Measurements from ENCODE around the gene AP1G2.

The AP1G2 gene

GRCh38 chr14:23532658-23533057 is 34.9 kb downstream of the AP1G2 start:
- TF ChIP-seq ZFX (IDR thresholded peaks at IDR 0.05; ENCODE audit: borderline replicate concordance) (no peak), CTCF (IDR thresholded peaks at IDR 0.05) (no peak)
- no peak overlapping the region for H3K27ac ChIP-seq

GRCh38 chr14:23531391-23531790 is 36.2 kb downstream of the AP1G2 start:
- TF ChIP-seq ZFX (IDR thresholded peaks at IDR 0.05; ENCODE audit: borderline replicate concordance), result no peak
- TF ChIP-seq CTCF (IDR thresholded peaks at IDR 0.05), result no peak
- no peak overlapping the region for H3K27ac ChIP-seq

- no peak overlapping the region for H3K27ac ChIP-seq
- TF ChIP-seq CTCF (IDR thresholded peaks at IDR 0.05), result no peak
- TF ChIP-seq ZFX (IDR thresholded peaks at IDR 0.05; ENCODE audit: borderline replicate concordance), result no peak
These were observed 37.1 kb downstream of the AP1G2 start for GRCh38 chr14:23530375-23531055.

GRCh38 chr14:23529016-23529415 is 38.6 kb downstream of the AP1G2 start:
- TF ChIP-seq ZFX (IDR thresholded peaks at IDR 0.05; ENCODE audit: borderline replicate concordance) (no peak), CTCF (IDR thresholded peaks at IDR 0.05) (no peak)
- H3K27ac ChIP-seq, result no peak overlapping the region

- TF ChIP-seq CTCF (IDR thresholded peaks at IDR 0.05) (peak; percentile 12; the same call in 1 of the 2 replicates), ZFX (IDR thresholded peaks at IDR 0.05; ENCODE audit: borderline replicate concordance) (no peak)
- H3K27ac ChIP-seq, result no peak overlapping the region
These were observed 39.0 kb downstream of the AP1G2 start for GRCh38 chr14:23528555-23528954.

GRCh38 chr14:23525611-23526010 is 42.0 kb downstream of the AP1G2 start:
- TF ChIP-seq CTCF (IDR thresholded peaks at IDR 0.05) (no peak), ZFX (IDR thresholded peaks at IDR 0.05; ENCODE audit: borderline replicate concordance) (no peak)
- no peak overlapping the region for H3K27ac ChIP-seq

- no peak overlapping the region for H3K27ac ChIP-seq
These were observed 42.6 kb downstream of the AP1G2 start for GRCh38 chr14:23524954-23525353.

More at GRCh38 chr14:23524954-23525353, 42.6 kb downstream of the AP1G2 start:
- TF ChIP-seq CTCF (IDR thresholded peaks at IDR 0.05) (no peak), ZFX (IDR thresholded peaks at IDR 0.05; ENCODE audit: borderline replicate concordance) (no peak)

Data from 22Rv1 (cell line).